A549 (cell line): ENCODE results near the gene CFAP157.

Source experiments
- CBX8 ChIP-seq: fragments of 200-600 bp; sonication (generic); IDR thresholded peaks from 2 replicates; pipeline ENCODE4 v1.6.1; 2016
- CTCF ChIP-seq: fragments of >200 bp; sonication (Bioruptor Twin); formaldehyde crosslinking; IDR thresholded peaks from 3 replicates; pipeline ENCODE4 v1.5.1; 2016
- ELK1 ChIP-seq: fragments of 150-350 bp; IDR thresholded peaks from 2 replicates; pipeline ENCODE4 v1.6.1; 2014; ENCODE audit warnings: low read depth, mild to moderate bottlenecking, low read length
- EP300 ChIP-seq, 2 experiments: fragments of >200 bp; sonication (Bioruptor Twin); formaldehyde crosslinking; IDR thresholded peaks; 2 replicates in 1 of 2; 3 replicates in 1 of 2; pipeline ENCODE4 v1.6.1; 2016 to 2017
- MYC ChIP-seq: IDR thresholded peaks from 2 replicates; pipeline ENCODE4 v1.6.1; 2012; ENCODE audit warnings: mild to moderate bottlenecking, inconsistent platforms, low read length, improper control_type of control experiment, borderline replicate concordance
- NFE2L2 ChIP-seq: fragments of 150-350 bp; conservative IDR thresholded peaks from 2 replicates; pipeline ENCODE4 v1.6.1; 2014; ENCODE audit warnings: low read length
- PHF8 ChIP-seq: fragments of 200-600 bp; sonication (generic); IDR thresholded peaks from 2 replicates; pipeline ENCODE4 v1.6.1; 2016; ENCODE audit warnings: low read depth, mild to moderate bottlenecking, antibody characterized with exemption, moderate library complexity, borderline replicate concordance
- POLR2A ChIP-seq: IDR thresholded peaks from 2 replicates; pipeline ENCODE4 v1.6.1; 2012; ENCODE audit warnings: mild to moderate bottlenecking, low read length
- SREBF2 ChIP-seq: fragments of 450-650 bp; IDR thresholded peaks from 2 replicates; pipeline ENCODE4 v1.6.1; 2014; ENCODE audit warnings: mild to moderate bottlenecking, moderate library complexity
- ZNF302 ChIP-seq: fragments of 250-450 bp; sonication (Bioruptor Pico); IDR thresholded peaks from 2 replicates; pipeline ENCODE4 v1.9.0; 2021; ENCODE audit warnings: inconsistent platforms, mild to moderate bottlenecking, moderate library complexity

- TF ChIP-seq PHF8 (no peak), EP300 (IDR thresholded peaks at IDR 0.05) (no peak), CTCF (no peak), MYC (no peak), SREBF2 (no peak), ELK1 (no peak), CBX8 (no peak), POLR2A (no peak), ZNF302 (CRISPR knock-in tag) (no peak), NFE2L2 (no peak)
Measured at GRCh38 chr9:127765418-127765817, 58.6 kb downstream of the CFAP157 start.
